GM19238 (cell line): Measurements from ENCODE around the gene AP5S1.

Experiments used
- DNase-seq: peaks from one replicate; pipeline ENCODE4 v3.0.0; 2011; ENCODE audit warnings: low spot score; ENCODE audit not compliant: insufficient read length

The AP5S1 gene

GRCh38 chr20:3820048-3820900 is at the start of gene AP5S1:
AP5S1 (plus strand) TSS chr20:3820547; CDS start chr20:3822118, 1,571 bp downstream.
- peak; percentile 91 for DNase-seq

GRCh38 chr20:3771552-3772058 is 48.7 kb upstream of the AP5S1 start:
- DNase-seq = no peak

- DNase-seq = no peak
These were observed 44.8 kb upstream of the AP5S1 start for GRCh38 chr20:3775457-3776108.

- DNase-seq = no peak
These were observed 43.0 kb upstream of the AP5S1 start for GRCh38 chr20:3777381-3777715.

- peak; percentile 52 for DNase-seq
These were observed 42.4 kb upstream of the AP5S1 start for GRCh38 chr20:3777716-3778629.

GRCh38 chr20:3778976-3779375 is 41.4 kb upstream of the AP5S1 start:
- DNase-seq = no peak

GRCh38 chr20:3781153-3781910 is 39.0 kb upstream of the AP5S1 start, which contains the start of gene SPEF1:
SPEF1 (minus strand) TSS chr20:3781448; CDS start chr20:3781287, 161 bp downstream.
- DNase-seq = peak; percentile 88

GRCh38 chr20:3782597-3782996 is 37.8 kb upstream of the AP5S1 start:
- no peak for DNase-seq

- DNase-seq = no peak
These were observed 37.3 kb upstream of the AP5S1 start for GRCh38 chr20:3783068-3783489.

- DNase-seq = no peak
These were observed 36.7 kb upstream of the AP5S1 start for GRCh38 chr20:3783511-3784195.

- no peak for DNase-seq
These were observed 36.0 kb upstream of the AP5S1 start for GRCh38 chr20:3784216-3784853.

GRCh38 chr20:3784863-3785239 is 35.5 kb upstream of the AP5S1 start:
- no peak for DNase-seq

- no peak for DNase-seq
These were observed 34.9 kb upstream of the AP5S1 start for GRCh38 chr20:3785240-3786125.

- DNase-seq = peak; percentile 61
These were observed 34.2 kb upstream of the AP5S1 start for GRCh38 chr20:3786126-3786484.

- DNase-seq = peak; percentile 95
These were observed 33.6 kb upstream of the AP5S1 start, which contains the start of gene CENPB for GRCh38 chr20:3786665-3787323. CENPB (minus strand) TSS chr20:3786740; CDS start chr20:3786483, 257 bp downstream.

GRCh38 chr20:3787324-3788014 is 32.9 kb upstream of the AP5S1 start:
- no peak for DNase-seq

GRCh38 chr20:3788685-3789155 is 31.6 kb upstream of the AP5S1 start:
- DNase-seq = no peak
